ENCODE measurements around the gene NFKB2.

NFKB2 gene

DNA sequence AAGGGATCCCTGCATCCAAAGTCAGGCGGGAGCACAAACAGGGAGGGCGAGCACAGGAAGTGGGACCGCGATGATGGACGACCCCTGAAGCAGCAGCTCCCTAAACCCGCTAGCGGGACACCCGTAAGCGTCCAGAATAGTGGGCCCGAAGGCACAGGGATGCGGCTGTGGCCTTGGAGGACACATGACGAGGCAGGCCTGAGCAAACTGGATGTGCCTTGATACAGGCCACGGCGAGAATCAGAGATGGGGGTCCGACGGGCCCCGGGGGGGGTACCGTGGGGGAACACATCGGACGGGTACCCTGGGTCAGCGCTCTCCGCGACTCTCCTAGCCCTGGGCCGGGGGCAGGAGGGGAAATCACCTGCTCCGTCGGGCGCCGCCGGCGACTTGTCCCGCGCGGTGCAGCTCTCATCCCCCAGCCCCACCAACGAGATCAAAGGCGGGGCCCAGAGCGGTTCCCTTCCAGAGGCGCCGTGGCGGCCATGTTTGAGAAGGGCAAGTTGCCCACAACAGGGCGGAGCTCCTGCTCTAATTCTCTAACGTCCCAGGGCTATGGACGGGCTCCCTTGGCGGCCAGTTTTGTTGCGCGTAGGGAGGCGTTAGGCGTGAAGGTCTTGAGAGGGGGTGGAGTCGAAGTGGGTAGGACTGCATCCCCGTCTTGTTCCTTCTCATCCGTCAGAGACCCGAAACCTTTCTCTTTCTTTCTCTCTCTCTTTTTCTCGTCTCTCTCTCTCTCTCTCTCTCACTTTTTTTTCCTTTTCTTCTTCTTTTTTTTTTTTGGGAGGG is 36.9 kb downstream of the NFKB2 start, which contains the start of gene CUEDC2 (continued):
- TF ChIP-seq ZNF354C (tag by site-specific recombination; IDR thresholded peaks at IDR 0.05; ENCODE audit: borderline replicate concordance, low read depth) (no peak), ZIC2 (tag by site-specific recombination; IDR thresholded peaks at IDR 0.05) (peak; percentile 36), ZNF341 (tag by site-specific recombination; IDR thresholded peaks at IDR 0.05; ENCODE audit: low read depth) (peak; percentile 74), ZNF394 (tag by site-specific recombination; IDR thresholded peaks at IDR 0.05; ENCODE audit: borderline replicate concordance) (no peak), ZNF76 (tag by site-specific recombination; IDR thresholded peaks at IDR 0.05; ENCODE audit: borderline replicate concordance, low read depth) (peak; percentile 93), HOXA7 (CRISPR knock-in tag; IDR thresholded peaks at IDR 0.05; ENCODE audit: borderline replicate concordance) (no peak), OSR2 (tag by site-specific recombination; IDR thresholded peaks at IDR 0.05) (no peak), ZNF266 (tag by site-specific recombination; IDR thresholded peaks at IDR 0.05; ENCODE audit: low read depth) (no peak), GLIS1 (tag by site-specific recombination; IDR thresholded peaks at IDR 0.05) (peak; percentile 67), FEZF1 (tag by site-specific recombination; IDR thresholded peaks at IDR 0.05) (no peak), ZNF707 (tag by site-specific recombination; IDR thresholded peaks at IDR 0.05) (no peak), ZNF174 (tag by site-specific recombination; IDR thresholded peaks at IDR 0.05) (no peak), ZNF692 (tag by site-specific recombination; IDR thresholded peaks at IDR 0.05) (peak; percentile 88), ZBTB44 (tag by site-specific recombination; IDR thresholded peaks at IDR 0.05) (peak; percentile 85), ZNF202 (tag by site-specific recombination; IDR thresholded peaks at IDR 0.05; ENCODE audit: borderline replicate concordance) (no peak), ZSCAN16 (tag by site-specific recombination; IDR thresholded peaks at IDR 0.05) (0 out of 2 replicates have a peak, but pooled peaks have one; percentile 24), ZNF530 (tag by site-specific recombination; IDR thresholded peaks at IDR 0.05; ENCODE audit: low read depth) (no peak), WT1 (tag by site-specific recombination; IDR thresholded peaks at IDR 0.05) (peak; percentile 66), ZNF585B (tag by site-specific recombination; IDR thresholded peaks at IDR 0.05) (no peak)

- H3K4me1 ChIP-seq (ENCODE audit: control insufficient read depth, insufficient read depth, low read length): peaks cover 3% of the 10 kb centered on the region; the same call in 1 of the 2 replicates
- no peaks in the 10 kb centered on the region for H3K9me3 ChIP-seq (ENCODE audit: control insufficient read depth, insufficient read depth, low read depth, low read length)
- CTCF ChIA-PET: interaction anchor here (0.7 to 3.7 kb wide), 3 partner anchors 10 to 150 kb away, joined by 4 to 14 read pairs (median 5); no protein-coding TSS in a partner anchor
- peaks cover 0 to 4% of the 10 kb centered on the region in 2 experiments; a peak in 1 of 3 replicates for H3K36me3 ChIP-seq (ENCODE audit: control insufficient read depth in 2 of 2, insufficient read depth in 1 of 2, low read length in 2 of 2)
- POLR2A ChIA-PET: interaction anchor here (2.9 to 3.0 kb wide), 2 partner anchors 18 kb away, joined by 17 to 60 read pairs; partner anchors contain the start of gene C10orf95
- no peak overlapping the region for H3K27ac ChIP-seq (ENCODE audit: extremely low read depth, low read depth, low read length)
- no peak overlapping the region for H3K4me3 ChIP-seq (ENCODE audit: low read depth, low read length)
- TF ChIP-seq ZNF2 (tag by site-specific recombination; IDR thresholded peaks at IDR 0.05) (no peak), ZNF157 (tag by site-specific recombination; IDR thresholded peaks at IDR 0.05) (no peak), ZNF391 (tag by site-specific recombination; IDR thresholded peaks at IDR 0.05; ENCODE audit: borderline replicate concordance, low read depth) (no peak), ZNF488 (tag by site-specific recombination; IDR thresholded peaks at IDR 0.05) (no peak), ZNF121 (tag by site-specific recombination; IDR thresholded peaks at IDR 0.05) (no peak), ZNF624 (tag by site-specific recombination; IDR thresholded peaks at IDR 0.05) (no peak), WT1 (tag by site-specific recombination; IDR thresholded peaks at IDR 0.05) (no peak), REPIN1 (tag by site-specific recombination; IDR thresholded peaks at IDR 0.05; ENCODE audit: low read depth) (no peak), ZNF571 (tag by site-specific recombination; IDR thresholded peaks at IDR 0.05) (no peak), MYNN (tag by site-specific recombination; IDR thresholded peaks at IDR 0.05; ENCODE audit: borderline replicate concordance) (no peak), ZNF837 (tag by site-specific recombination; IDR thresholded peaks at IDR 0.05) (no peak), ZBTB48 (tag by site-specific recombination; IDR thresholded peaks at IDR 0.05) (no peak), ZNF629 (tag by site-specific recombination; IDR thresholded peaks at IDR 0.05) (no peak)
- TF ChIP-seq, protein P1, sequence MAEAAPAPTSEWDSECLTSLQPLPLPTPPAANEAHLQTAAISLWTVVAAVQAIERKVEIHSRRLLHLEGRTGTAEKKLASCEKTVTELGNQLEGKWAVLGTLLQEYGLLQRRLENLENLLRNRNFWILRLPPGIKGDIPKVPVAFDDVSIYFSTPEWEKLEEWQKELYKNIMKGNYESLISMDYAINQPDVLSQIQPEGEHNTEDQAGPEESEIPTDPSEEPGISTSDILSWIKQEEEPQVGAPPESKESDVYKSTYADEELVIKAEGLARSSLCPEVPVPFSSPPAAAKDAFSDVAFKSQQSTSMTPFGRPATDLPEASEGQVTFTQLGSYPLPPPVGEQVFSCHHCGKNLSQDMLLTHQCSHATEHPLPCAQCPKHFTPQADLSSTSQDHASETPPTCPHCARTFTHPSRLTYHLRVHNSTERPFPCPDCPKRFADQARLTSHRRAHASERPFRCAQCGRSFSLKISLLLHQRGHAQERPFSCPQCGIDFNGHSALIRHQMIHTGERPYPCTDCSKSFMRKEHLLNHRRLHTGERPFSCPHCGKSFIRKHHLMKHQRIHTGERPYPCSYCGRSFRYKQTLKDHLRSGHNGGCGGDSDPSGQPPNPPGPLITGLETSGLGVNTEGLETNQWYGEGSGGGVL (tag by site-specific recombination; IDR thresholded peaks at IDR 0.05): no peak
Measured at GRCh38 chr10:102433619-102434046, 38.1 kb downstream of the NFKB2 start.
